Skin epidermis (tissue), 12 donors: ENCODE data around the gene SLC34A3.
A peak's percentile ranks its signal among the peaks of the same experiment; 100 is the strongest.

Experiments
- H3K27ac ChIP-seq, 21 experiments: fragments of 200-600 bp; sonication (generic) in 11 of 21; one replicate each; pipeline ENCODE4 v1.5.0; 2020; ENCODE audit warnings: mild to moderate bottlenecking in 3 of 21, inconsistent platforms in 2 of 21, moderate library complexity in 2 of 21
- H3K4me3 ChIP-seq, 7 experiments: fragments of 200-600 bp; sonication (generic) in 2 of 7; one replicate each; pipeline ENCODE4 v1.5.0; 2020; ENCODE audit warnings: inconsistent platforms in 2 of 7, mild to moderate bottlenecking in 2 of 7, moderate library complexity in 1 of 7

Gene SLC34A3

DNA sequence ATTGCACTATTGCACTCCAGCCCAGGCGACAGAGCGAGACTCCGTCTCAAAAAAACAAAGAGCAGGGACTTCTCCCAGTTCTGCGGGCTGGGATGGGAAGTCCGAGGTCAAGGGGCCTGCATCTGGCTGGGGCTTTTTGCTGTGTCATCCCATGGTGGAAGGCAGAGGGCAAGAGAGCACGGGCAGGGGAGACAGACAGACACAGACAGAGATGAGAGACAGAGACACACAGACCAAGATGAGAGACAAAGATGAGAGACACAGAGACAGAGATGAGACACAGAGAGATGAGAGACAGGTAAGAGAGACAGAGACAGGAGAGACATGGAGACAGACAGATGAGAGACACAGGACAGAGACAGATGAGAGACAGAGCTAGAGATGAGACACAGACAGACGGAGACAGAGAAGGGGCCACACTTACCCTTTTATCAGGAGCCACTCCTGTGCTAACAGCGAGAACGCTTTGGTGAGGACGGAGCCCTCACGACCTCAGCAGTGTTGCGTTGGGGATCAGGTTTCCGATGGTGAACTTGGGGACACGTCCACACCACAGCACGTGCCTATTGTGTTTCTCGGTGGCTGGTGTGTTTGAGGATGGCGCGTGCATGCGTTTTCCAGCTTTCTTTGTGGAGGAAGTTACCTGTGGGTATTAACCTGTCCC lies 38.0 kb downstream of the SLC34A3 start:
- Histone ChIP-seq H3K27ac (peak overlapping the region in 6 of 21 experiments; percentile 2 to 37 (median 24)), H3K4me3 (no peak overlapping the region)

DNA sequence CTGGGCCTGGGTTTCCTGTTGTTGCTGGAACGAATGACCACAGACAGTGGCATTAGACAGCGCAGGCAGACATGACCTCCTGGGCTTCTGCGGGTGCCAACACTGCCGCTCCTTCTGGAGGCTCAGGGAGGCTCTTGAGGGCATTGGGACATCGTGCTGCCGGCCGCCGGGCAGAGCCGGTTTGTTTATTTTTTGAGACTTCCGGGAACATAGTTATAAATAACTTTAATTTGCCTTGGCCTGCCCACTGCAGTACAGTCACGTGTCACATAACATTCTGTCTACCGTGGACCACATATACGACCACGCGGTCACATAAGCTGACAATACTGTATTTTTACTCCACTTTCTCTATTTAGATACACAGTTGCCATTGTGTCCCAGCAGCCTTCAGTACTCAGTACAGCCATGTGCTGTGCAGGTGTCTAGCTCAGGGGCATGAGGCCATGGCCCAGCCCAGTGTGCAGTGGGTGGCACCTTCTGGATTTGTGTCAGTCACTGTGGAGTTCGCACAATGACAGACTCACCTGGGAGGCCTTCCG lies 38.6 kb downstream of the SLC34A3 start:
- Histone ChIP-seq H3K27ac (peak overlapping the region in 7 of 21 experiments; percentile 2 to 37 (median 23)), H3K4me3 (no peak overlapping the region)

DNA sequence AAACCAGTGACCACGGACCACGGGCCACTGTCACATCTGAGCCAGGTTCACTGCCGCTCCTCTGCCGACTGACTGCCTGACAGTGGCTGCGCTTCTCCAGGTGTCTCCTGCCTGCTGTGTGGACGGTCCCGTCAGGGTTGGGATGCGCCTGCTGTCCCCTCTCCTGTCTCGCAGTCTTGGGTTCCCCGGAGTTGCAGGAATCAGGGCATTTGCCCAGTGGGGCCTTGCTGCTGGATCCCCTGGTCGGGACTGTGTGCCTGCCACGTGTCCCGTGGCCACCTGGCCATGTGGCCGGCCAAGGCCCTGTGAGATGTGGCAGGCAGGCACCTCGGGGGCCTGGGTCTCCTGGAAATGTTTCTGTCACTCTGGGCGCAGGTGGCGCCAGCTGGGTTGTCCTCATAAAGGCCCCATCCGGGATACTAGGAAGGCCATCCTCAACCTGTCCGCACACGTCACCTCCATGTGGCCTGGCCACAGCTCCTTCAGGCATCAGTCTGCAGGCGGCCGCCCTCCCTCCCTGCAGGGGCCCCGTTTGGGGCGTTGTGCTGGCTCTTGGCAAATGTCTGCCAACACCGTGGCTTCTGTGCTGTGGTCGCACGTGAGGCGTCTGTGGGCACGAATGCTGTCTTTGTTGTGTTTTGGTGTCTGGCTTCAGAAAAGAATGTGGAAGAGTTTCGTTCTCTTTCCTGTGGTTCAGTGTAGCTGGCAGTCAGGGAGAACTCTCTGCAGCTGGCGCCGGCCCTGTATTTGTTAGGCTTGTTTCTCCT lies 40.4 kb downstream of the SLC34A3 start:
- no peak overlapping the region for H3K27ac ChIP-seq

DNA sequence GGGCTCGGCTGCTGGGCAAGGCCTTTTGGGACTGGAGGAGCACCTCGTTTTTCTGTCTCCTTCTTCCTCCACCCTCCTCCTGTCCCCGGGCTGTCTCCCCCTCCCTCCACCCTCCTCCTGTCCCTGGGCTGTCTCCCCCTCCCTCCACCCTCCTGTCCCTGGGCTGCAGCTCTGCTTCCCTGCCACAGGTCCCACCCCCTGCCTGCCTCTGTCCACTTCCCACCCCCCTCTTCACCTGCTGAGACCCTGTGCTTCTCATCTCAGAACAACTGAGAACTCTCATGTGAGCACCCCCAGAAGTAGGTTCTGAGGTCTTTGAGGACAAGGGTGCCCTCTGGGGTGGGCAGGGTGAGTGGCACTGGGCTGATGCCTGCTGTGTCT lies 41.0 kb downstream of the SLC34A3 start:
- no peak overlapping the region for H3K27ac ChIP-seq
- no peak overlapping the region for H3K4me3 ChIP-seq

More for the DNA sequence above, 40.4 kb downstream of the SLC34A3 start:
- H3K4me3 ChIP-seq = no peak overlapping the region

DNA sequence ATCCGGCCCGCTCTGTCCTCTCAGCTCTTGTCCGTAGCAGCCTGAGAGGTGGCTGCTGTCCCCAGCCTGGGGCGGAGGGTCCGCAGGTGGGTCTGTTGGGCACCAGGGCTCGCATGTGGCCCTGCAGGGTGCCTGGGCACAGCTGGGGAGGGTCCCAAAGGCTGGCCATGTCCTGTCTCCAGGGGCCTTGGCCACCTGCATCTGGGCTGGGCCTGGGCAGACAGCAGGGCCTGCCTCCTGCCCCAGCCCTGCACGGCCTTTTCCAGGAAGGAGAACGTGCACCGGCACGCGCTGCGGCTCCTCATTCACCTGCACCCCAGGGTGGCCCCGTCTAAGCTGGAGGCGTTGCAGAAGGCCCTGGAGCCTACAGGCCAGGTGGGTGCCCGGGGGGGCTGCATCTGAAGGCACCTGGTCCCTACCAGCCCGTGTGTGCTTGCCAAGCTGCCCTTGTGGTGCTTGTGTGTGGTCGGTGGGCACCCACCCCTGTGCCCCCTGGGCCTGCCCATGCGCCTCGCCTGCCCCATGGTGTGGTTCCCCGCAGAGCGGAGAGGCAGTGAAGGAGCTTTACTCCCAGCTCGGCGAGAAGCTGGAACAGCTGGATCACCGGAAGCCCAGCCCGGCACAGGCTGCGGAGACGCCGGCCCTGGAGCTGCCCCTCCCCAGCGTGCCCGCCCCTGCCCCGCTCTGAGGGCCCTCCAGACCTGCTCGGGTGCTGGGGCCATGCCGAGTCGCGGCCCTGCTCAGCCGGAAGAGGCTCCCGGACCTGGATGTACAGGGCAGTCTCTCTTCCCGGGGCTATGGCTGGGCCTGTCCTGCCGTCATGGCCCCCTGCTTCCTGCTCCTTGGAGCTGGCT lies 41.8 kb downstream of the SLC34A3 start:
- no peak overlapping the region for H3K27ac ChIP-seq
- no peak overlapping the region for H3K4me3 ChIP-seq

DNA sequence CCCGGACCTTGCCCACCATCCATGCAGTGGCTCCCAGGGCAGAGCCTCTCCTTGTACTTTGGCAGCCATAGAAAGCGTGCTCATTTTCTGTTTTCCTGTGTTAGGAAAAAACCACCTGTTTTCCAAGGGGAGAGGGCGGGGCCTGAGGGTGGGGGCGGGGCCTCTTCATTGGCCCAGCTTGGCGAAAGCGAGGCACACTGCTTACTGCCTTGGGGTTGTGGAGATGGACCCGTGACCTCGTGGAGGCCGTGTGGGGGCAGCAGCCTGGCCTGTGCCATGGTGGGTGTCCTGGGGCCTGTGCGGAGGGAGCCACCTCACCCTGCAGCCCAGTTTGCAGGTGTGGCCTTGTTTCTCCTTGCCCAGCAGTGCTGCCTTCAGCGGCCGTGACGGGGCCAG lies 42.4 kb downstream of the SLC34A3 start:
- no peak overlapping the region for H3K27ac ChIP-seq
- H3K4me3 ChIP-seq = no peak overlapping the region

DNA sequence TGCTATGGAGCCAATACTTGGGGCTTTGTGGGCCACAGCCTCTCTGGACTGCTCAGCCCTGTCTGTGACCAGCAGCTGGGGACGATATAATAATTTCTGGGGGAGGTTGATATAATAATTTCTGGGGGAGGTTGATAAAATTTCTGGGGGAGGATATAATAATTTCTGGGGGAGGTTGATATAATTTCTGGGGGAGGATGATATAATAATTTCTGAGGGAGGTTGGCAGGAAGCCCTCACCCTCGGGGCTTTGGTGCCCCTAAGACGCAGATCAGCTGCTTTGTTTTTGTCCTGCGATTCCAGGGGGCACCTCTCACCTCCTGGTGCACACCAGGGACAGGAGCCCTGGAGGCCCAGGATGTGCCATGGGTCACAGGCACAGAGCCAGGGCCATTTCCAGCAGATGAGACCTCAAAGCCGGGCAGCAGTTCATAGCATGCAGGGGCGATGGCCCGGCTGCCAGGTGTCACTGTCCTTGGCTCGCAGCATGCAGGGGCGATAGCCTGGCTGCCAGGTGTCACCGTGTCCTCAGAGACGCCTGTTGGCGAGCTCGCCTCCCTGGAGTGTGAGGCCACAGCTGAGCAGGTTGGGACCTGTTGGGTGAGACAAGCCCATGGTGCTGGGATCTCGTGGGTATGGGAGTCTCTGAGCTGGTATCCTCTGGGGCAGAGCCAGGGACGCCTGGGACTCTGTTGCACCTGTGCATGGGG lies 43.1 kb downstream of the SLC34A3 start:
- Histone ChIP-seq H3K27ac (peak overlapping the region in 10 of 21 experiments; percentile 16 to 79 (median 54)), H3K4me3 (no peak overlapping the region)

DNA sequence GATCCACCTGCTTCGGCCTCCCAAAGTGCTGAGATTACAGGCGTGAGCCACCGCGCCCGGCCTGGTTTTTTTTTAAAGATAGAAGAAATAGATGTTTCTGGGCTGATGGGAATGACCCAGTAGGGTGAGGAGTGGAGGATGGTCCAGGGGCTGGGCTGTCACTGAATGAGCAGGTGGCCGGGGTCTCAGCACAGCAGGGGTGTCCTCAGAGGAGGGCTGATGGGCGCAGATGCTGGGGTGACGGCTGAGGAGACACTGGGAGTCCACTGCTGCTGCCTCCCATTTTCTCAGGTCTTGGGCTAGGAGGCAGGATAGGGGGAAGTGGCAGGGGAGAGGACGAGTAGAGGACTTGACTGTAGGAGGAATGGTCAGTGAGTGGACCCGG lies 44.5 kb downstream of the SLC34A3 start:
- H3K27ac ChIP-seq = peak overlapping the region in 1 of 21 experiments; percentile 78
- no peak overlapping the region for H3K4me3 ChIP-seq

DNA sequence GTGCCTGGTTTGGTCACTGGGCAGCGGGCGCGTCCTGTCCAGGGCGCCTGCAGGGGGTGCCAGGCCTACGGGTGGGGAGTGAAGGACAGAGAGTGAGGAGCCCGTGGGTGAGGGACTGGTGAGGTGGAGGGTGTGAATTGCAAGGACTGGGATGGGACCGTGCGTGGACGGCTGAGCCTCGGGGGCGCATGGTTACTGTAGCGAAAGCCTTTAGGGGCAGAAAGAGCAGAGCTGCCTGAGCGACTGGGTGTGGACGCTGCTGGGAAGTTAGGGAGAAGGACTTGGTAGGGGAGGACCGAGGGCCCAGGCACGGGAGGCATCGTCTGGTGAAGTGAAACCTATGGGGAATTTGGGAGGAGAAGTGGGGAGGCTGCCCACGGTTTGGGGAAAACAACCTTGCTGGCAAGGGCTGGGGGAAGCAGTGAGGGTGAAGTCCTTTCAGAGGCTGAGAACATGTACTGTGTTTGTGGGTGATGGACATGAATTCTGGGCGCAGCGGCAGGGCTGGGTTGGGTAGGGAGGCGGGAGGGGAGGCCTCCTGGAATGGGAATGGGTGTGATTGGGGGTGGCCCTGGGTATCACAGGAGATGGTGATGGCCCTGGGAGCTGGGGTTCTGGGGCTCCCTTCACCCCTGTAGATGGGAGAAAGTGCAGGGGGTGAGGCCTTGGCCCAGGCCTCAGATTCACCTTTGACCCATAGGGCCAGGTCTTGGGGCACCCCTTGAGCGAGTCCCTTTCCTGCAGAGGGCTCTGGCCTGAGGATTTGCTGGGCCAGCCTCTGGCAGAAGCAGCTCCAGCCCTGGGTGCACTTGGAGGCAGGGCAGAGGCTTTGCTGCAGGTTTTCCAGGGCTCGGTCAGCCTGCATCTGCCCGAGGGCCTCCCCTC lies 45.1 kb downstream of the SLC34A3 start:
- H3K27ac ChIP-seq = peak overlapping the region in 14 of 21 experiments; percentile 24 to 88 (median 75)

DNA sequence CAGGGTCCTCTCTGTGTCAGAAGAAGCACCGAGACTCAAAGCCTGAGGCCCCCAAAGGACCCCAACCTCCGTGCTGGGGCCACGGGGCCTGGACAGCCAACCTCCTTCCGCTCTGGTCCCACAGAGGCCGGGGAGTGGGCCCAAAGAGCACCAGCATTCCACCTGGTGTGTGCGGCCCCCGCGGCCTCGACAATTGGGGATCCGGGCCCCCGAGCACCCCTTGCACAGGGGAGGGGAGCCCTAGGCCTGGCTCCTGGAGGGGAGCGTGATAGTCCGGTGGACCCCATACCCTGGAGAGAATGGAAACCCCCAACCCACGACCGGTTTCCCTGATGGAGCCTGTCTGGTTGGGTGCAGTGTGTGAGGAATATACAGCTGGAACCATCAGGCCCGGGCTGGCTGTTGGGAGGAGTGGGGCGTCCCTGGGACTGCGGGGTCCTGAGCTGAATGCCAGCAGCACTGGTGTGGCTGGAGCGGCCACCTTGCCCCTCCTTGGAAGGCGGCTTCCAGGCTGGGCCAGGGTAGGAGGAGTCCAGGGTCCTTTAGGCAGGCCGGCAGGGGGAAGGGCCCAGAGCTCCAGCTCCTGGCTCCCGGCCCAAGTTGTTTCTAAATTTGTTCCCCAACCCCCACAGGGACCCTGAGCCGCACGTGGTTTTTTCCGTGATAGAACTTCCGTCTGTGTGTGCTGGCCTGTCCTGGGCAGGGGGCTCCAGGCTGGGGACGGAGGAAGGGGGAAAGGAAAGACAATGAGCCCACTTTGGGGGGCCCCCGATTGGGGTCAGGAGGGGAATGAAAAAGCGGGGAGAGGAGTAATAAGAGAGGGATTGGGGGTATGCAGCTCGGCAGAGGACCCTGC lies 46.0 kb downstream of the SLC34A3 start:
- peak overlapping the region; percentile 3 to 88 (median 75) for H3K27ac ChIP-seq
- peak overlapping the region; percentile 9 to 51 (median 41) for H3K4me3 ChIP-seq

More for the DNA sequence above, 45.1 kb downstream of the SLC34A3 start:
- no peak overlapping the region for H3K4me3 ChIP-seq

DNA sequence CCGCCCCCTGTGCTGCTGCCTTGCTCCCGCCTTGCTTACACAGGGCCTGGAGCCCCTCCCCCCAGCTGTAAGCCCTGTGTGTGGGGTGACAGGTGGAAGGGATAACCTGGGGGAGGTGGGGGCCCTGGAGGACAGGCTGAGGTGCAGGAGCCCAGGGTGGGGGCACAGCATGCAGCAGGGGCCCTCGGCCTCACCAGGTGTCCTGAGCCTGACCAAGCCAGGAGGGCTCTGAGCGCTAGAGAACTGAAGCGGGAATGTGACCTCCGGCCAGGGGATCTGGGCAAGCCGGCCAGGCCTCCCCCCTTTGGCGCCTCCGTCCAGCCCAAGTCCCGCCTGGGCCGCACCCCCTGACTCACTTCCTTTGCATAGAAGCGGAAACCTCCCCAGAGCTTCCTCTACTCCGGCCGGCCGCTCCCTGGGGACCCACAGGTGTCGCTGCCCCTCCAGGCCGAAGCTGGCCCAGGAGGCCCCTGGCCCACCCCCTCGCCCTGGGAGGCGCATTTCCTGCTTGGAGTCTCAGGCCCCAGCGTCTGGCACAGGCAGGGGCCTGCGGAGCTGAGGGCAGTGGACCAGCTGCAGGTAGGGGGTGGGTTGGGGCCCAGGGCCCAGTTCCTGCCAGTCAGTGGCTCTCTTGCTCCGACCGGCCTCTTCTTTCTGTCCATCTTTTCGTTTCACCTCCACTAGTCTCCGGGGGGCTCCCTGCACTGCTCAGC lies 46.8 kb downstream of the SLC34A3 start, which contains the start of gene TOR4A:
Gene TOR4A (plus strand): TSS at position 398 of the 713 bp plus-strand sequence. CDS start 964 bp downstream, outside the sequence.
- Histone ChIP-seq H3K4me3 (peak within 1 kb of the TSS; percentile 27 to 51 (median 41)), H3K27ac (peak within 1 kb of the TSS; percentile 21 to 88 (median 75))

DNA sequence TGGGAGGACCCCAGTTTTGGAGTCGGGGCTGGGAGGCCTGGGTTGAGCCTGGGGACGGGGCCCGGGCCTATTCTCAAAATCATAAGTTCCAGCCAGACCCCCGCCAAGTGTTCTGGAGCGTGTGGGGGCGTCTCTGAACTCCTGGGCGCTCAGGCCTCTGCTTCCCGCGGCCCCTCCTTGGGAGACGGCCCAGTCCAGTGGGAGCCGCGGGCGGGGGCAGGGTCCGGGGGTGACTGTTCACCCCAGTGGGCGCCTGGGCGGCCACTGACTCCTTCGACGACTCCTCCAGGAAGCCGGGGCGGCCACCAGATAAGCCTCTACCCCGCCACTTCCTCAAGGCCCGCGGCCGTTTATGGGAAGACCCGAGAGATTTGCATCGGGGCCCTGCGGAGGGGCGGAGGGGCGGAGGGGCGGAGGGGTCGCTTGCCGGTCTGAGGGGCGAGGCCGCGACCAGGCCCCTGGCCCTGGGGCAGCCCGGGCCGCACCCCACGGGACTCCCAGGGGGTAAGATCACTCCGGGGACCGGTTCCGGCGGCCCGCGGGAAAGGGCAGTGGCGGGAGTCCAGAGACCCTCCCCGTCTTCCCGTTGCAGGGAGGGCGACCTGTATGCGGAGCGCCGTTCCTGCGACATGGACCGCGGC lies 47.5 kb downstream of the SLC34A3 start:
- peak overlapping the region; percentile 21 to 88 (median 75) for H3K27ac ChIP-seq
- H3K4me3 ChIP-seq = peak overlapping the region; percentile 27 to 51 (median 41)

DNA sequence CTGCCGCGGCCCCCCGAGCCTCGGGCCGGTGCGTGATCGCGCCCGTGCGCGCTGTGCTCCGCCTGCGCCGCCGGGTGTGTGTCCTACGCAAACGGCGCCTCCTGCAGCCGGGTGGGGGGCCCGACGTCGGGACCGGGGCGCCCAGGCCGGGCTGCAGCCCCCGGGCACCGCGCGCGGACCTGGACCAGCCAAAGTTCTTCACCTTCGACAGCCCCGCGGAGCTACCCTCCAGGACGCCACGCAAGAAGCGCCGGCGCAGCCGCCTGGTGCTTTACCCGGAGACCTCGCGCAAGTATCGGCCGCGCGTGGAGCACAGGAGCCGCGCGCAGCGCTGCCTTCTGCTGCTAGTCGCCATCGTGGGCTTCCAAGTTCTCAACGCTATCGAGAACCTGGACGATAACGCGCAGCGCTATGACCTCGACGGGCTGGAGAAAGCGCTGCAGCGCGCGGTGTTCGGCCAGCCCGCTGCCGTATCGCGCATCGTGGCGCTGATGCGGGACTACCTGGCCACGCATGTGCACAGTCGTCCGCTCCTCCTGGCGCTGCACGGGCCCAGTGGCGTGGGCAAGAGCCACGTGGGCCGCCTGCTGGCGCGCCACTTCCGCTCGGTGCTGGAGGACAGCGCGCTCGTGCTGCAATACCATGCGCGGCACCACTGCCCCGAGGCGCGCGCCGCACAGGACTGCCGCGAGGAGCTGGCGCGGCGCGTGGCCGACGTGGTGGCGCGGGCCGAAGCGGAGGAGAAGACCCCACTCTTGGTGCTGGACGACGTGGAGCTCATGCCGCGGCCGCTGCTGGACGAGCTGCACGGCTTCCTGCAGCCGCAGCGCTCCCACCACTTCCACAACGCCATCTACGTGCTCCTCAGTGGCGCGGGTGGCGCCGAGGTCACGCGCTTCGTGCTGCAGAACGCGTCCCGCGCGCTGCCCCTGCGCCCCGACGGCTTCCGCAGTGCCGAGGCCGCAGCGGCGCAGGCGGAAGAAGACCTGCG lies 48.3 kb downstream of the SLC34A3 start:
- Histone ChIP-seq H3K4me3 (peak overlapping the region; percentile 27 to 51 (median 41)), H3K27ac (peak overlapping the region in 4 of 21 experiments; percentile 21 to 78 (median 67))

DNA sequence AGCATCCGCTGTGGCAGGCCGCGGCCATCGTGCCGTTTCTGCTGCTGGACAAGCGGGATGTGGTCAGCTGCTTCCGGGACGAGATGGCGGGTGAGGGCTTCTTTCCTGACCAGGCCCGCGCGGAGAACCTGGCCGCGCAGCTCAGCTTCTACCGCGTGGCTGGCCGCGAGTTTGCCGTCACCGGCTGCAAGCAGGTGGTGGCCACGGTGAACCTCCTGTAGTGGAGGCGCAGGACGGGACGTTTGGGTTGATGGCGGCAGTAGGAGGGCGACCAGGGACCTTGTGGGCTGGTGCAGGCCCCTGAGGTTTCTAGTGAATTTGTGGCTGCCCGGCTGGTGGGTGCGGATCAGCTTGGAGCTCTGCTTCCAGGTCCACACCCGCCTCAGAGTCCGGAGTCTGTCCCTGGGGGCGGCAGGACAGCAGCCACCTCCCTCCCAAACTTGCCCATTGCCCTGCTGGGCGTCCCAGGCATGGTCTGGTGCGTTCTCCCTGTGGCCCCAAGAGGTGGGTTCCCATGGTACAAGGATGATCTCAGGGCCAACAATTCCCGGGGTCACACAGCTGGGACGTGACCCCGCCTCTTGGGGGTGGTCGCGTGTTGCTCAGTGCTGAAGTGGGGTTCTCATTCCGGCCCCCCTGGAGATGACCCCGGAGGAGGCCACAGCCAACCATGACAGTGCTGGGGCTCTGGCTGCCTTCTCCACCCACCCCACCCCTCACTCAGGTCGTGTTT lies 49.2 kb downstream of the SLC34A3 start:
- no peak overlapping the region for H3K27ac ChIP-seq

More for the DNA sequence above, 49.2 kb downstream of the SLC34A3 start:
- H3K4me3 ChIP-seq = no peak overlapping the region
